HepG2 (cell line): ENCODE measurements around the gene XPR1. TPM values are rescaled to one million over a fixed set of nuclear protein-coding genes. Genes with fewer than 3 reads are reported as not detected.

Source experiments
- BCL6 ChIP-seq: IDR thresholded peaks from 2 replicates; pipeline ENCODE4 v1.6.1; 2016; ENCODE audit warnings: missing genetic modification reagents, missing compliant biosample characterization
- CAMTA2 ChIP-seq: sonication (generic); formaldehyde crosslinking; IDR thresholded peaks from 2 replicates; pipeline ENCODE4 v1.4.0; 2020; ENCODE audit warnings: mild to moderate bottlenecking, missing genetic modification reagents, borderline replicate concordance
- KAT8 ChIP-seq: IDR thresholded peaks from 2 replicates; pipeline ENCODE4 v1.6.1; 2016; ENCODE audit warnings: missing genetic modification reagents, missing compliant biosample characterization
- MAFK ChIP-seq, 2 experiments: IDR thresholded peaks in 1 of 2; conservative IDR thresholded peaks in 1 of 2; 2 replicates each; pipeline ENCODE4 v1.6.1; 2011; ENCODE audit warnings: improper control_type of control experiment in 2 of 2, low read length in 2 of 2
- NFKB2 ChIP-seq: sonication (generic); formaldehyde crosslinking; IDR thresholded peaks from 2 replicates; pipeline ENCODE4 v1.4.0; 2020; ENCODE audit warnings: missing genetic modification reagents, borderline replicate concordance
- PPARG ChIP-seq: conservative IDR thresholded peaks from 2 replicates; pipeline ENCODE4 v1.6.1; 2016; ENCODE audit warnings: missing biosample characterization, missing genetic modification reagents
- TBX2 ChIP-seq: sonication (generic); formaldehyde crosslinking; IDR thresholded peaks from 2 replicates; pipeline ENCODE4 v1.5.0; 2020; ENCODE audit warnings: missing genetic modification reagents, mild to moderate bottlenecking, borderline replicate concordance
- THAP11 ChIP-seq: IDR thresholded peaks from 2 replicates; pipeline ENCODE4 v1.6.1; 2016; ENCODE audit warnings: missing biosample characterization, missing genetic modification reagents
- TOPORS ChIP-seq: sonication (generic); formaldehyde crosslinking; IDR thresholded peaks from 2 replicates; pipeline ENCODE4 v1.8.0; 2023; ENCODE audit warnings: mild to moderate bottlenecking, missing genetic modification reagents
- ZNF660 ChIP-seq: sonication (generic); formaldehyde crosslinking; IDR thresholded peaks from 2 replicates; pipeline ENCODE4 v1.5.1; 2020; ENCODE audit warnings: mild to moderate bottlenecking, low read depth, missing genetic modification reagents, borderline replicate concordance
- polyA plus RNA-seq, 8 experiments: library from polyadenylated mRNA; depleted of rRNA in 3 of 8; stranded (reverse) in 7 of 8; unstranded in 1 of 8; fragments of >200 nt; fragmentation: Illumina TruSeq in 4 of 8; extraction: Trizol in 4 of 8; gene quantifications; 2 replicates each; pipeline versions ENCODE4 v1.2.1 to v1.2.3, GENCODE V29; 2011 to 2016; ENCODE audit warnings: low read depth in 4 of 8, missing spikeins in 1 of 8, mixed read lengths in 1 of 8; ENCODE audit not compliant: insufficient read depth in 1 of 8
- total RNA-seq, 5 experiments: library from RNA; depleted of rRNA; stranded (reverse); fragments of >200 nt; fragmentation: Illumina TruSeq; extraction: Trizol; gene quantifications; 2 replicates each; pipeline ENCODE4 v1.2.3, GENCODE V29; 2016; ENCODE audit warnings: low read depth in 1 of 5
- TF ChIP-seq, protein P1 (sequence below): sonication (generic); formaldehyde crosslinking; IDR thresholded peaks from 2 replicates; pipeline ENCODE4 v1.5.0; 2020; ENCODE audit warnings: mild to moderate bottlenecking, missing genetic modification reagents
- TF ChIP-seq, protein P2 (sequence below): sonication (generic); formaldehyde crosslinking; IDR thresholded peaks from 2 replicates; pipeline ENCODE4 v1.8.1; 2022; ENCODE audit warnings: low read depth, mild to moderate bottlenecking, missing genetic modification reagents
- TF ChIP-seq, protein P3 (sequence below): sonication (generic); formaldehyde crosslinking; IDR thresholded peaks from 2 replicates; pipeline ENCODE4 v1.4.0; 2020; ENCODE audit warnings: missing genetic modification reagents
- TF ChIP-seq, protein P4 (sequence below): sonication (generic); formaldehyde crosslinking; IDR thresholded peaks from 2 replicates; pipeline ENCODE4 v1.4.0; 2020; ENCODE audit warnings: mild to moderate bottlenecking, missing genetic modification reagents
- TF ChIP-seq, protein P5 (sequence below): sonication (generic); formaldehyde crosslinking; IDR thresholded peaks from 2 replicates; pipeline ENCODE4 v1.8.0; 2022; ENCODE audit warnings: mild to moderate bottlenecking, missing genetic modification reagents, moderate library complexity
- TF ChIP-seq, protein P6 (sequence below): sonication (generic); formaldehyde crosslinking; IDR thresholded peaks from 2 replicates; pipeline ENCODE4 v1.5.1; 2020; ENCODE audit warnings: mild to moderate bottlenecking, moderate library complexity, missing genetic modification reagents

XPR1 gene
- total and polyA plus RNA-seq, 2 of the 13 experiments (the other 11 are each of a cell fraction or from before 2014, with no cell fraction given): 22.3 to 23.6 TPM

DNA sequence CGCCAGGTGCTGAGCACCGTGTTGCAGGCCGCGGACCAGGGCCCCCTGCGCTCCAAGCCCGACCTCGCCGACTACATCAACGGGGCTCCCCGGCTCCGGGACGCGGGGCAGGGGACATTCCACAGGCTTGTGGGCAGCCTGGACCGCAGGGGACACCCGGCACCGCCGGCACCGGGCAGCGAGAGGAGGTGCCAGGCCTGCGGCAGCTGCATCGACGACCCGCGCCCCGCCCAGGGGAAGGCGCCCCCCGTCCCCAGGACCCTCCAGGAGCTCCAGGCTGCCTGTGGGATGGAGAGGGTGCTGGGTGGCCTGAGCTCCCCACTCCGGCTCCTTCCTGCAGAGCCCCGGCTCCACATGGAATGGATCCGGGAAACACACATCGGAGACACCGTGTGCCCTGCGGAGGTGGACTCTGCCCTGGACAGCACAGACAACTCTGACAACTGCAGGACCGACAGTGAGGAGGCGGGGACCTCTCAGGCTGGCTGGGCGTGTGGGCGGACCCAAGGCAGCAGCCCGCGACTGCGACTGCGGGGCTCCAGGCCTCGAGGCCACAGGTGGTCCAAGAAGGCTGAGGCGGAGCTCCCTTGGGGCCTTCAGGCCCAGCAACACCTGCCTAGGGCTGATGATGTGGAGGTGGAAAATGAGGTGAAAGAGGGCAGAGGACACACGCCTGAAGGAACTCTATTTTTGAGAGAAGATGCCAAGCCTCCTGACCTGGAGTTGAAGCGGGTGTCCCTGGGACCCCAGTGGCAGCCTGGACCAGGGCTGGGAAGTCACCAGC is 303.7 kb downstream of the XPR1 start (continued):
- TF ChIP-seq, protein P1, sequence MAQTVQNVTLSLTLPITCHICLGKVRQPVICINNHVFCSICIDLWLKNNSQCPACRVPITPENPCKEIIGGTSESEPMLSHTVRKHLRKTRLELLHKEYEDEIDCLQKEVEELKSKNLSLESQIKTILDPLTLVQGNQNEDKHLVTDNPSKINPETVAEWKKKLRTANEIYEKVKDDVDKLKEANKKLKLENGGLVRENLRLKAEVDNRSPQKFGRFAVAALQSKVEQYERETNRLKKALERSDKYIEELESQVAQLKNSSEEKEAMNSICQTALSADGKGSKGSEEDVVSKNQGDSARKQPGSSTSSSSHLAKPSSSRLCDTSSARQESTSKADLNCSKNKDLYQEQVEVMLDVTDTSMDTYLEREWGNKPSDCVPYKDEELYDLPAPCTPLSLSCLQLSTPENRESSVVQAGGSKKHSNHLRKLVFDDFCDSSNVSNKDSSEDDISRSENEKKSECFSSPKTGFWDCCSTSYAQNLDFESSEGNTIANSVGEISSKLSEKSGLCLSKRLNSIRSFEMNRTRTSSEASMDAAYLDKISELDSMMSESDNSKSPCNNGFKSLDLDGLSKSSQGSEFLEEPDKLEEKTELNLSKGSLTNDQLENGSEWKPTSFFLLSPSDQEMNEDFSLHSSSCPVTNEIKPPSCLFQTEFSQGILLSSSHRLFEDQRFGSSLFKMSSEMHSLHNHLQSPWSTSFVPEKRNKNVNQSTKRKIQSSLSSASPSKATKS: no peak
- TF ChIP-seq, protein P2, sequence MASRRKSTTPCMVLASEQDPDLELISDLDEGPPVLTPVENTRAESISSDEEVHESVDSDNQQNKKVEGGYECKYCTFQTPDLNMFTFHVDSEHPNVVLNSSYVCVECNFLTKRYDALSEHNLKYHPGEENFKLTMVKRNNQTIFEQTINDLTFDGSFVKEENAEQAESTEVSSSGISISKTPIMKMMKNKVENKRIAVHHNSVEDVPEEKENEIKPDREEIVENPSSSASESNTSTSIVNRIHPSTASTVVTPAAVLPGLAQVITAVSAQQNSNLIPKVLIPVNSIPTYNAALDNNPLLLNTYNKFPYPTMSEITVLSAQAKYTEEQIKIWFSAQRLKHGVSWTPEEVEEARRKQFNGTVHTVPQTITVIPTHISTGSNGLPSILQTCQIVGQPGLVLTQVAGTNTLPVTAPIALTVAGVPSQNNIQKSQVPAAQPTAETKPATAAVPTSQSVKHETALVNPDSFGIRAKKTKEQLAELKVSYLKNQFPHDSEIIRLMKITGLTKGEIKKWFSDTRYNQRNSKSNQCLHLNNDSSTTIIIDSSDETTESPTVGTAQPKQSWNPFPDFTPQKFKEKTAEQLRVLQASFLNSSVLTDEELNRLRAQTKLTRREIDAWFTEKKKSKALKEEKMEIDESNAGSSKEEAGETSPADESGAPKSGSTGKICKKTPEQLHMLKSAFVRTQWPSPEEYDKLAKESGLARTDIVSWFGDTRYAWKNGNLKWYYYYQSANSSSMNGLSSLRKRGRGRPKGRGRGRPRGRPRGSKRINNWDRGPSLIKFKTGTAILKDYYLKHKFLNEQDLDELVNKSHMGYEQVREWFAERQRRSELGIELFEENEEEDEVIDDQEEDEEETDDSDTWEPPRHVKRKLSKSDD (CRISPR knock-in tag): no peak
- TF ChIP-seq NFKB2 (CRISPR knock-in tag) (no peak), TBX2 (CRISPR knock-in tag) (peak; percentile 44; the same call in 1 of the 2 replicates), KAT8 (CRISPR knock-in tag) (peak; percentile 62), PPARG (CRISPR knock-in tag) (peak; percentile 45; the same call in 1 of the 2 replicates), CAMTA2 (CRISPR knock-in tag) (no peak), ZNF660 (CRISPR knock-in tag) (no peak), MAFK (conservative IDR thresholded peaks at IDR 0.05 in 1 of 2, IDR thresholded peaks at IDR 0.05 in 1 of 2; ENCODE audit: low read length in 2 of 2) (no peak), THAP11 (0 out of 2 replicates have a peak, but pooled peaks have one; percentile 25), TOPORS (CRISPR knock-in tag) (no peak), BCL6 (peak; percentile 36; the same call in 1 of the 2 replicates)
- TF ChIP-seq, protein P3, sequence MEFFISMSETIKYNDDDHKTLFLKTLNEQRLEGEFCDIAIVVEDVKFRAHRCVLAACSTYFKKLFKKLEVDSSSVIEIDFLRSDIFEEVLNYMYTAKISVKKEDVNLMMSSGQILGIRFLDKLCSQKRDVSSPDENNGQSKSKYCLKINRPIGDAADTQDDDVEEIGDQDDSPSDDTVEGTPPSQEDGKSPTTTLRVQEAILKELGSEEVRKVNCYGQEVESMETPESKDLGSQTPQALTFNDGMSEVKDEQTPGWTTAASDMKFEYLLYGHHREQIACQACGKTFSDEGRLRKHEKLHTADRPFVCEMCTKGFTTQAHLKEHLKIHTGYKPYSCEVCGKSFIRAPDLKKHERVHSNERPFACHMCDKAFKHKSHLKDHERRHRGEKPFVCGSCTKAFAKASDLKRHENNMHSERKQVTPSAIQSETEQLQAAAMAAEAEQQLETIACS (CRISPR knock-in tag): no peak
- TF ChIP-seq, protein P4, sequence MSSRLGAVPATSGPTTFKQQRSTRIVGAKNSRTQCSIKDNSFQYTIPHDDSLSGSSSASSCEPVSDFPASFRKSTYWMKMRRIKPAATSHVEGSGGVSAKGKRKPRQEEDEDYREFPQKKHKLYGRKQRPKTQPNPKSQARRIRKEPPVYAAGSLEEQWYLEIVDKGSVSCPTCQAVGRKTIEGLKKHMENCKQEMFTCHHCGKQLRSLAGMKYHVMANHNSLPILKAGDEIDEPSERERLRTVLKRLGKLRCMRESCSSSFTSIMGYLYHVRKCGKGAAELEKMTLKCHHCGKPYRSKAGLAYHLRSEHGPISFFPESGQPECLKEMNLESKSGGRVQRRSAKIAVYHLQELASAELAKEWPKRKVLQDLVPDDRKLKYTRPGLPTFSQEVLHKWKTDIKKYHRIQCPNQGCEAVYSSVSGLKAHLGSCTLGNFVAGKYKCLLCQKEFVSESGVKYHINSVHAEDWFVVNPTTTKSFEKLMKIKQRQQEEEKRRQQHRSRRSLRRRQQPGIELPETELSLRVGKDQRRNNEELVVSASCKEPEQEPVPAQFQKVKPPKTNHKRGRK (CRISPR knock-in tag): no peak
- TF ChIP-seq, protein P5, sequence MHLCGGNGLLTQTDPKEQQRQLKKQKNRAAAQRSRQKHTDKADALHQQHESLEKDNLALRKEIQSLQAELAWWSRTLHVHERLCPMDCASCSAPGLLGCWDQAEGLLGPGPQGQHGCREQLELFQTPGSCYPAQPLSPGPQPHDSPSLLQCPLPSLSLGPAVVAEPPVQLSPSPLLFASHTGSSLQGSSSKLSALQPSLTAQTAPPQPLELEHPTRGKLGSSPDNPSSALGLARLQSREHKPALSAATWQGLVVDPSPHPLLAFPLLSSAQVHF (CRISPR knock-in tag): peak; percentile 52; the same call in 1 of the 2 replicates
- TF ChIP-seq, protein P6, sequence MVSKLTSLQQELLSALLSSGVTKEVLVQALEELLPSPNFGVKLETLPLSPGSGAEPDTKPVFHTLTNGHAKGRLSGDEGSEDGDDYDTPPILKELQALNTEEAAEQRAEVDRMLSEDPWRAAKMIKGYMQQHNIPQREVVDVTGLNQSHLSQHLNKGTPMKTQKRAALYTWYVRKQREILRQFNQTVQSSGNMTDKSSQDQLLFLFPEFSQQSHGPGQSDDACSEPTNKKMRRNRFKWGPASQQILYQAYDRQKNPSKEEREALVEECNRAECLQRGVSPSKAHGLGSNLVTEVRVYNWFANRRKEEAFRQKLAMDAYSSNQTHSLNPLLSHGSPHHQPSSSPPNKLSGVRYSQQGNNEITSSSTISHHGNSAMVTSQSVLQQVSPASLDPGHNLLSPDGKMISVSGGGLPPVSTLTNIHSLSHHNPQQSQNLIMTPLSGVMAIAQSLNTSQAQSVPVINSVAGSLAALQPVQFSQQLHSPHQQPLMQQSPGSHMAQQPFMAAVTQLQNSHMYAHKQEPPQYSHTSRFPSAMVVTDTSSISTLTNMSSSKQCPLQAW (CRISPR knock-in tag): peak; percentile 58; the same call in 1 of the 2 replicates
